Natural killer cell (primary cell): ENCODE results near the gene TCERG1L. TPM values are rescaled to one million over a fixed set of nuclear protein-coding genes. Genes with fewer than 3 reads are reported as not detected.

Experiments
- ATAC-seq, 3 donors: fragments of 150-1000 bp in 2 of 3; fragments of 200-7000 bp in 1 of 3; cut with Tn5 transposase; 1 replicate in 1 of 3; 2 replicates in 2 of 3; pipeline ENCODE4 v1.10.0; 2021; ENCODE audit warnings: mild to moderate bottlenecking in 2 of 3, moderate library complexity in 2 of 3
- DNase-seq, 2 donors: peaks; one replicate each; pipeline versions ENCODE4 v3.0.0 to v3.0.0-alpha.2; 2013 to 2021; ENCODE audit warnings: mixed read lengths in 1 of 2
- H3K27ac ChIP-seq: one replicate; pipeline ENCODE4 v1.5.1; 2013; ENCODE audit warnings: mild to moderate bottlenecking, low read length
- H3K27me3 ChIP-seq: one replicate; pipeline ENCODE4 v1.6.1; 2013; ENCODE audit warnings: low read length; ENCODE audit not compliant: control insufficient read depth, insufficient read depth
- H3K36me3 ChIP-seq: one replicate; pipeline ENCODE4 v1.6.1; 2013; ENCODE audit warnings: low read length; ENCODE audit not compliant: control insufficient read depth, insufficient read depth
- H3K4me1 ChIP-seq: one replicate; pipeline ENCODE4 v1.6.1; 2013; ENCODE audit warnings: low read length; ENCODE audit not compliant: control insufficient read depth, insufficient read depth
- H3K4me3 ChIP-seq: one replicate; pipeline ENCODE4 v1.5.1; 2013; ENCODE audit warnings: low read length
- H3K9me3 ChIP-seq: one replicate; pipeline ENCODE4 v1.6.1; 2013; ENCODE audit warnings: low read length; ENCODE audit not compliant: control insufficient read depth, insufficient read depth
- H3K27ac Mint-ChIP-seq, 2 donors: one replicate each; pipeline ENCODE4 v1.8.0; 2022; ENCODE audit warnings: mild to moderate bottlenecking in 2 of 2, mixed read lengths in 2 of 2, moderate library complexity in 1 of 2
- H3K27me3 Mint-ChIP-seq, 2 donors: one replicate each; pipeline ENCODE4 v1.8.0; 2022; ENCODE audit warnings: low read depth in 2 of 2, mixed read lengths in 2 of 2
- H3K36me3 Mint-ChIP-seq: one replicate; pipeline ENCODE4 v1.8.0; 2022; ENCODE audit warnings: mixed read lengths
- H3K4me1 Mint-ChIP-seq, 2 donors: one replicate each; pipeline ENCODE4 v1.8.0; 2022; ENCODE audit warnings: mixed read lengths in 2 of 2
- H3K4me3 Mint-ChIP-seq: one replicate; pipeline ENCODE4 v1.8.0; 2022; ENCODE audit warnings: mild to moderate bottlenecking, moderate library complexity, mixed read lengths
- H3K9me3 Mint-ChIP-seq, 2 donors: one replicate each; pipeline ENCODE4 v1.8.0; 2022; ENCODE audit warnings: mixed read lengths in 2 of 2
- CTCF ChIP-seq: fragments of 200-600 bp; IDR thresholded peaks from one replicate; pipeline ENCODE4 v1.8.0; 2022; ENCODE audit warnings: antibody characterized with exemption
- WGBS: methylation state at CpG from one replicate; pipeline ENCODE4 v1.1.7; 2013; ENCODE audit warnings: missing lambda C conversion rate; ENCODE audit not compliant: insufficient coverage; 5-methylcytosine and 5-hydroxymethylcytosine counted together
- intact Hi-C: fragments of 100-400 bp; cut with micrococcal nuclease; formaldehyde crosslinking; loops from one replicate; pipeline ENCODE4 v1.14.2; 2022
- total RNA-seq, 4 donors: library from RNA; stranded (reverse); fragments of 120-200 nt in 1 of 4; gene quantifications; one replicate each; pipeline versions ENCODE4 v1.2.3 to v1.2.4, GENCODE V29; 2013 to 2022

The TCERG1L gene
- total RNA-seq, 3 donors from 2014 or later (not counting 1 experiment from before 2014, with no cell fraction given) = 0.48 TPM; not detected in 2

- H3K36me3 Mint-ChIP-seq = no peaks in the 10 kb centered on the region
- TF ChIP-seq CTCF = no peak
- 81% methylated on average over 19 of the region's 19 CpGs for WGBS
- no peaks in the 10 kb centered on the region for H3K4me1 Mint-ChIP-seq
- no peak overlapping the region for H3K4me3 ChIP-seq
- no peaks in the 10 kb centered on the region for H3K27me3 ChIP-seq
- no peak overlapping the region for H3K27ac Mint-ChIP-seq
- no peak overlapping the region for H3K27ac ChIP-seq
- H3K4me3 Mint-ChIP-seq = no peak overlapping the region
- H3K4me1 ChIP-seq = no peaks in the 10 kb centered on the region
- no peak for DNase-seq
- no peaks in the 10 kb centered on the region for H3K36me3 ChIP-seq
- no peak for ATAC-seq
- intact Hi-C loops = no loop called here
- peaks cover 5 to 12% of the 10 kb centered on the region in 2 donors for H3K27me3 Mint-ChIP-seq
- H3K9me3 ChIP-seq = no peaks in the 10 kb centered on the region
- no peaks in the 10 kb centered on the region for H3K9me3 Mint-ChIP-seq
Observed at GRCh38 chr10:131195558-131196159, 115.9 kb downstream of the TCERG1L start.

- H3K4me3 ChIP-seq = no peak overlapping the region
- no peaks in the 10 kb centered on the region for H3K27me3 ChIP-seq
- ATAC-seq (no peak), DNase-seq (no peak)
- H3K27me3 Mint-ChIP-seq = peaks cover 5 to 16% of the 10 kb centered on the region in 2 donors
- H3K27ac ChIP-seq = no peak overlapping the region
- no peak overlapping the region for H3K4me3 Mint-ChIP-seq
- H3K9me3 Mint-ChIP-seq = no peaks in the 10 kb centered on the region
- H3K4me1 ChIP-seq = no peaks in the 10 kb centered on the region
- no peak overlapping the region for H3K27ac Mint-ChIP-seq
- no peaks in the 10 kb centered on the region for H3K36me3 Mint-ChIP-seq
- no peaks in the 10 kb centered on the region for H3K4me1 Mint-ChIP-seq
- no peak for TF ChIP-seq CTCF
- intact Hi-C loops = no loop called here
- no peaks in the 10 kb centered on the region for H3K36me3 ChIP-seq
- 87% methylated on average over 9 of the region's 9 CpGs for WGBS
- H3K9me3 ChIP-seq = no peaks in the 10 kb centered on the region
Observed at GRCh38 chr10:131195116-131195515, 116.4 kb downstream of the TCERG1L start.

- Mint-ChIP-seq H3K4me3 (no peak overlapping the region), H3K27me3 (peaks cover 0 to 17% of the 10 kb centered on the region in 2 donors), H3K9me3 (no peaks in the 10 kb centered on the region), H3K4me1 (no peaks in the 10 kb centered on the region), H3K27ac (no peak overlapping the region), H3K36me3 (no peaks in the 10 kb centered on the region)
- intact Hi-C loops = no loop called here
- TF ChIP-seq CTCF = no peak
- no peaks in the 10 kb centered on the region for H3K4me1 ChIP-seq
- no peaks in the 10 kb centered on the region for H3K9me3 ChIP-seq
- ATAC-seq = no peak
- DNase-seq = no peak
- H3K36me3 ChIP-seq = no peaks in the 10 kb centered on the region
- H3K4me3 ChIP-seq = no peak overlapping the region
- 92% methylated on average over 15 of the region's 15 CpGs for WGBS
- no peaks in the 10 kb centered on the region for H3K27me3 ChIP-seq
- no peak overlapping the region for H3K27ac ChIP-seq
Observed at GRCh38 chr10:131193923-131194322, 117.6 kb downstream of the TCERG1L start.

GRCh38 chr10:131188494-131188893, 123.0 kb downstream of the TCERG1L start:
- WGBS = 87% methylated on average over 2 of the region's 4 CpGs
- Mint-ChIP-seq H3K4me1 (no peaks in the 10 kb centered on the region), H3K36me3 (no peaks in the 10 kb centered on the region), H3K9me3 (no peaks in the 10 kb centered on the region), H3K4me3 (no peak overlapping the region), H3K27ac (no peak overlapping the region), H3K27me3 (peaks cover 0 to 27% of the 10 kb centered on the region in 2 donors)
- no peak for DNase-seq
- Histone ChIP-seq H3K4me3 (no peak overlapping the region), H3K36me3 (no peaks in the 10 kb centered on the region), H3K4me1 (no peaks in the 10 kb centered on the region), H3K27me3 (no peaks in the 10 kb centered on the region), H3K27ac (no peak overlapping the region), H3K9me3 (no peaks in the 10 kb centered on the region)
- intact Hi-C loops = no loop called here
- no peak for TF ChIP-seq CTCF
- ATAC-seq = no peak
